Measurements from ENCODE around the gene VEZT. TPM values are rescaled to one million over a fixed set of nuclear protein-coding genes. Genes with fewer than 3 reads are reported as not detected.

Gene VEZT
- polyA plus RNA-seq, 3 donors = 74.2 to 86.9 (median 82.8) TPM

Other genes starting within 250 kb of the VEZT start
- gene NDUFA12, start 214.1 kb upstream of the VEZT start, polyA plus RNA-seq (ENCODE audit: insufficient read length in 3 of 3) = 100 to 1,000 TPM; 116 to 138 (median 126) TPM
- gene NR2C1, start 144.2 kb upstream of the VEZT start, polyA plus RNA-seq (ENCODE audit: insufficient read length in 3 of 3) = 10 to 100 TPM; 73.2 to 78.4 (median 75.5) TPM
- 10 to 100 TPM in 2 of 3 donors, 1 to 10 TPM in 1; 9.9 to 10.4 (median 10.2) TPM for gene FGD6, start 340 bp upstream of the VEZT start, polyA plus RNA-seq (ENCODE audit: insufficient read length in 3 of 3)

All from right renal cortex interstitium (tissue), 3 donors.